OCI-LY1 (cell line): ENCODE results near the gene GNG4.
A peak's percentile ranks its signal among the peaks of the same experiment; 100 is the strongest.

Source experiments
- EZH2 ChIP-seq: fragments of 200-600 bp; sonication (generic), shearing (Covaris generic); IDR thresholded peaks from 2 replicates; pipeline ENCODE4 v1.8.0; 2017; ENCODE audit warnings: borderline replicate concordance, mixed run types, mild to moderate bottlenecking, antibody characterized with exemption, low read length, moderate library complexity, mixed read lengths
- TF ChIP-seq, protein P1 (sequence below): fragments of 200-600 bp; sonication (generic), shearing (Covaris generic); IDR thresholded peaks from 2 replicates; pipeline ENCODE4 v1.5.1; 2017; ENCODE audit warnings: mild to moderate bottlenecking, antibody characterized with exemption, low read length, moderate library complexity, mixed read lengths

- TF ChIP-seq, protein P1, sequence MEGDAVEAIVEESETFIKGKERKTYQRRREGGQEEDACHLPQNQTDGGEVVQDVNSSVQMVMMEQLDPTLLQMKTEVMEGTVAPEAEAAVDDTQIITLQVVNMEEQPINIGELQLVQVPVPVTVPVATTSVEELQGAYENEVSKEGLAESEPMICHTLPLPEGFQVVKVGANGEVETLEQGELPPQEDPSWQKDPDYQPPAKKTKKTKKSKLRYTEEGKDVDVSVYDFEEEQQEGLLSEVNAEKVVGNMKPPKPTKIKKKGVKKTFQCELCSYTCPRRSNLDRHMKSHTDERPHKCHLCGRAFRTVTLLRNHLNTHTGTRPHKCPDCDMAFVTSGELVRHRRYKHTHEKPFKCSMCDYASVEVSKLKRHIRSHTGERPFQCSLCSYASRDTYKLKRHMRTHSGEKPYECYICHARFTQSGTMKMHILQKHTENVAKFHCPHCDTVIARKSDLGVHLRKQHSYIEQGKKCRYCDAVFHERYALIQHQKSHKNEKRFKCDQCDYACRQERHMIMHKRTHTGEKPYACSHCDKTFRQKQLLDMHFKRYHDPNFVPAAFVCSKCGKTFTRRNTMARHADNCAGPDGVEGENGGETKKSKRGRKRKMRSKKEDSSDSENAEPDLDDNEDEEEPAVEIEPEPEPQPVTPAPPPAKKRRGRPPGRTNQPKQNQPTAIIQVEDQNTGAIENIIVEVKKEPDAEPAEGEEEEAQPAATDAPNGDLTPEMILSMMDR = peak; percentile 47; the same call in 1 of the 2 replicates
- TF ChIP-seq EZH2 = no peak
Measured at GRCh38 chr1:235557495-235557894, 92.1 kb downstream of the GNG4 start.
